Measurements from ENCODE around the gene UBR1. TPM values are rescaled to one million over a fixed set of nuclear protein-coding genes. Genes with fewer than 3 reads are reported as not detected.
A peak's percentile ranks its signal among the peaks of the same experiment; 100 is the strongest.

The UBR1 gene
- total and polyA plus RNA-seq, 10 of the 15 experiments (the other 5 are each of a cell fraction or from before 2014, with no cell fraction given): 4.5 to 27.5 (median 16.7) TPM

- peak; percentile 95 for TF ChIP-seq DPF2 (IDR thresholded peaks at IDR 0.05)
- peak; percentile 70 for TF ChIP-seq MYC (IDR thresholded peaks at IDR 0.05; ENCODE audit: insufficient read depth, insufficient read length, insufficient replicate concordance, low read length, severe bottlenecking)
These were observed 27.8 kb upstream of the UBR1 start, which contains the start of gene TMEM62 (continued) for GRCh38 chr15:43133430-43134156.

- Histone ChIP-seq H3K27ac (ENCODE audit: control insufficient read depth, insufficient read depth) (peak overlapping the region; percentile 84), H3K4me3 (peak overlapping the region; percentile 88), H3K36me3 (ENCODE audit: control insufficient read depth in 2 of 2, insufficient read depth in 2 of 2, low read length in 1 of 2) (peaks cover 5 to 9% of the 10 kb centered on the region in 2 experiments; a peak in 3 of 4 replicates), H3K4me2 (ENCODE audit: control insufficient read depth, insufficient read depth) (peak overlapping the region; percentile 69), H3K79me2 (ENCODE audit: control insufficient read depth, insufficient read depth, low read length) (peaks cover 23% of the 10 kb centered on the region), H3K9me3 (replicated peaks; ENCODE audit: control insufficient read depth, insufficient read depth, low read length) (no peaks in the 10 kb centered on the region; the same call in 2 of the 3 replicates), H3K27me3 (replicated peaks in 1 of 2; ENCODE audit: control insufficient read depth in 2 of 2, insufficient read depth in 2 of 2, low read length in 1 of 2) (no peaks in the 10 kb centered on the region), H2AFZ (ENCODE audit: control insufficient read depth, low read depth, low read length) (peak overlapping the region; percentile 99), H4K20me1 (ENCODE audit: control insufficient read depth, insufficient read depth) (no peaks in the 10 kb centered on the region), H3K9ac (ENCODE audit: control insufficient read depth, insufficient read depth, low read length) (peak overlapping the region; percentile 66), H3K4me1 (ENCODE audit: control insufficient read depth, insufficient read depth, low read length) (no peaks in the 10 kb centered on the region)
- no peak for TF ChIP-seq JUNB (IDR thresholded peaks at IDR 0.05)
- TF ChIP-seq MLLT1 (IDR thresholded peaks at IDR 0.05): 0 out of 2 replicates have a peak, but pooled peaks have one; percentile 46
- no peak for TF ChIP-seq MYB (IDR thresholded peaks at IDR 0.05; ENCODE audit: borderline replicate concordance, low read depth, low read length)
- peak; percentile 50; the same call in 1 of the 2 replicates for TF ChIP-seq NBN (IDR thresholded peaks at IDR 0.05)
- TF ChIP-seq MTA2 (IDR thresholded peaks at IDR 0.05; ENCODE audit: low read depth): peak; percentile 28; the same call in 1 of the 2 replicates
- TF ChIP-seq EGR1 (IDR thresholded peaks at IDR 0.05; ENCODE audit: borderline replicate concordance in 1 of 2, low read depth in 2 of 2, low read length in 2 of 2): no peak
- TF ChIP-seq RAD51 (IDR thresholded peaks at IDR 0.05): 0 out of 2 replicates have a peak, but pooled peaks have one; percentile 31
- intact Hi-C loops (cut with micrococcal nuclease; ENCODE audit: unreplicated experiment): loop anchor here (5.0 kb wide), 1 partner anchor 54 kb away; the partner anchor contains the start of gene CCNDBP1
- ATAC-seq (no peak), FAIRE-seq (no peak), DNase-seq (ENCODE audit: low read depth, low spot score) (no peak)
- in situ Hi-C loops (cut with MboI): no loop called here
- ChIA-PET POLR2A (interaction anchor here (1.2 kb wide), 1 partner anchor 45 kb away, joined by 3 read pairs; no protein-coding TSS in a partner anchor), CTCF (no interaction called here), SMC1A (ENCODE audit: uncharacterized antibody, unreplicated experiment) (interaction anchor here (1.6 to 2.9 kb wide), 3 partner anchors 9 to 27 kb away, joined by 3 to 9 read pairs (median 4); partner anchors contain the start of gene UBR1), RAD21 (ENCODE audit: unreplicated experiment) (interaction anchor here (0.9 kb wide), 1 partner anchor 11 kb away, joined by 4 read pairs; no protein-coding TSS in a partner anchor)
- BruUV-seq (replicated peaks): no TSS peak
- 45% methylated on average over 20 of the region's 20 CpGs for WGBS (ENCODE audit: insufficient coverage, insufficient replicate concordance, low lambda C conversion rate, missing lambda C conversion rate)
These were observed 27.1 kb upstream of the UBR1 start for GRCh38 chr15:43132830-43133429.

Measured in GM12878 (cell line).